CD4-positive, alpha-beta T cell treated with Interleukin-17A for 4 hours (primary cell): Measurements from ENCODE around the gene CFAP45.
A peak's percentile ranks its signal among the peaks of the same experiment; 100 is the strongest.
"Not testable (repeated sequence)": the region's sequence is repeated elsewhere in the genome, so short reads cannot be mapped to it uniquely, and the experiment has no call there.

ENCODE experiments used
- DNase-seq: peaks from one replicate; pipeline ENCODE4 v3.0.0-alpha.2; 2020; ENCODE audit warnings: mixed read lengths

The CFAP45 gene

DNA sequence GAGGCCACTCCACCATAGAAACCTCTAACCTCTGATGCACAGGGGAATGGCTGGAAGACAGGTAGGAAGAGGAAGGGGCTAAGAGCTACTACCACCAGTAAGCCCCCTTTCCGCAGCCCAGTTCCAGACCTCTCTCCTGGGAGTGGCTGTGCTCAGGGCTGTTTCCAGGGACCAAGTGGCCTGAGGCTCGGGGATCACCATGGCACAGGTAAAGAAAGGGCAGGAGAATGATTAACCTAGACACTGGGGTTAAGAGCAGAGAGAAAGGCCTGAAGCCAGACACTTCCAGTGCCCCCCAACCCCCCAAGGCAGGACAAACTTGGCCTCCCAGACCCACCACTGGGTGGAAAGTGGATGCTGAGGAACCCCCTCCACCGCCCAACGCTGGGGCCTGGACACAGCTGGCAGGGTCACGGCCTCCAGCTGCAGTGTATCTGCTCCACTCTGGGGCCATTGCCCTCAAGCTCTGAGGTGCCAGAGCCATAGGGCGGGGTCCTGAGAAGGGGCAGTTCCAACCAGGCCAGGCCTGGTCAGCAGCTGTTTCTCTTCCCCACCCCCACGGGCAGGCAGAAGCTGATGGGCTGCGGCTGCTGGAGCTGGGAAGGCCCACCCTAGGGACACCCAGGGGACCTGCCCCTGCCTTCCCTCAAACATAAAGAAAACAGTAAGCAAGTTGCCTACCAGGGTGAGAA lies 22.7 kb upstream of the CFAP45 start:
- DNase-seq = no peak

DNA sequence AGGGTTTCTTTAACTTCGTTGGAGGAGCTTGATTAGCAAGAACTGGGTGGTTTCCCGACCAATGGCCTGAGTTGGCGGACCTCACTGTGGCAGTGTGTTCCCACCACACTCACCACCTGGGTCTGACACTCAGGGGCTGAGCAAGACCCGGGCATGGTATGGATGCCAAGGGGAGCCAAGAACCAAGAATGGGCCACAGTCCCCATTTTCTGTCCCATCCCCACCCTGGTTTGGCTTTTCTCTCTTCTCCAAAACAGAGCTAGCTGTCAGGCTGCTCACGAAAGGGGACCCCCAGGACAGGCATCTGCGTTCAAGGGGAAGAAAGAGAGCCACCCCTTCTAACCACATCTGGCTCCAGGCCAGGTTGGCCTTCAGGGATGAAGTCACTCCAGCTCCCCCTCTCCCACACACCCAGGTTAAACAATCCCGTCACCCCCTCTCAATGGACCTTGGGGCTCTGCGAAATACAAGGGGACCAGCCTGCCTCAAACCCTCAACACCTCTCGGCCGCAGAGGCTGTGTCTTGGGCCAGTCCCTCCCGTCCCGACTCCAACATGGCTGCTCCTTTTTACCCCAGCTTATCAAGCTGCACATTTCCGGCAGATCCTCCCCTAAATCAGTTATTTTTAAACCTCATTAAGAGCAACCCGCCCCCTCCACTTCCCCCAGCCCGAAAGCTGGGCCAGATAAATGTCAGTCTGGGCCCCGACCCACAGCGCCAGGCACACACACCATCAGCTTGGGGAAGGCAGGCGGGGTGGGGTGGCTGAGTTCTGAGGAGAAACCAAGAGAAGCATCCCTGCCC lies 21.9 kb upstream of the CFAP45 start:
- peak; percentile 24 for DNase-seq

DNA sequence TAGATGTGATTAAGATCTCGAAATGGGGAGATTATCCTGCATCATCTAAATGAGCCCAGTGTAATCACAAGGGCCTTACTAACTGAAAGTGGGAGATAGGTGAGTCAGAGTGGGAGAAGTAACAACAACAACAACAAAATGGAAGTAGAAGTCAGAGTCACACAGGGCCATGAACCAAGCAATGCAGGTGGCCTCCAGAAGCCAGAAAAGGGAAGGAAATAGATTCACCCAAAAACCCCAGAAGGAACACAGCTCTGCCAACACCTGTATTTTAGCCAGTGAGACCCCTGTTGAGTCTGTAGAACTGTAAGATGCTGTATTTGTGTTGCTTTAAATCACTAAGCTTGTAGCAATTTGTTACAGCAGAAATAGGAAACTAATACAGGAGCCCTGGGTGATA lies 21.3 kb upstream of the CFAP45 start:
- peak; percentile 21 for DNase-seq

DNA sequence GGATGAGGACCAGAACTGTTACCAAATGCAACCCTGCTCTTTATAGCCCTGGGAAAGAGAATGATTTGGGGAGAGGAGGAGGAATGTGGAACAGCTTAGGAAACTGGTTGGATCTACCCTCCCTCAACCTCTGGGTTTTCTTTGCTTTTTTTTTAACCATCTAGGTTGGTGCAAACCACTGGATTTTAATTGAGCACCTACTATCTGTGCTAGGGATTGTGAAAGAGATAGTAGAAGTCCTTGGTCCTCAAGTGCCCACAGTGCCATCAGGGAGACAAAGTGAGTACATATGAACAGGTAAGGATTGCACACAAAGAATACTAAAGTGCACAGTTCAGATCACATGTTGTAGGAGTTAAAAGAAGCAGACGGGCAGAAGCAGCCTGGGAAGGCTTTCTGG lies 20.7 kb upstream of the CFAP45 start:
- no peak for DNase-seq

DNA sequence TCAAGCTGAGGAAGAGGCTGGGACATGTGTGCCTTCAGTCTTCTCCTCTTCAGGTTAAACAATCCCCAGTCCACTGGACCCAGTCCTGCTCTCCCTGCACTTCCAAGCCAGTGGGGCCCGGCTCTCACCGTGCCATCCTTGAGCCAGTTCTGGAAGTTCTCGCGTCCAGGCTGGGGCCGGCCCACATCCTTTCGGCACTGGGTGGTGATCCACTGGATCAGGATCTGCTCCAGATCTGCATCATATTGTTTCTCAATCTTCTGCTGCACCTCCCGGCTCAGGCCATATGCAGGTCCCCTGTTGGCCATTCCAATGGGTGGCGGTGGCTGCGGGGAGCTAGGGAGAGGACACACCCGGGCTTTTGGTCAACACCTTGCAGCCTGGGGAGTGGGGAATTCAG lies 20.2 kb upstream of the CFAP45 start:
- DNase-seq = no peak

DNA sequence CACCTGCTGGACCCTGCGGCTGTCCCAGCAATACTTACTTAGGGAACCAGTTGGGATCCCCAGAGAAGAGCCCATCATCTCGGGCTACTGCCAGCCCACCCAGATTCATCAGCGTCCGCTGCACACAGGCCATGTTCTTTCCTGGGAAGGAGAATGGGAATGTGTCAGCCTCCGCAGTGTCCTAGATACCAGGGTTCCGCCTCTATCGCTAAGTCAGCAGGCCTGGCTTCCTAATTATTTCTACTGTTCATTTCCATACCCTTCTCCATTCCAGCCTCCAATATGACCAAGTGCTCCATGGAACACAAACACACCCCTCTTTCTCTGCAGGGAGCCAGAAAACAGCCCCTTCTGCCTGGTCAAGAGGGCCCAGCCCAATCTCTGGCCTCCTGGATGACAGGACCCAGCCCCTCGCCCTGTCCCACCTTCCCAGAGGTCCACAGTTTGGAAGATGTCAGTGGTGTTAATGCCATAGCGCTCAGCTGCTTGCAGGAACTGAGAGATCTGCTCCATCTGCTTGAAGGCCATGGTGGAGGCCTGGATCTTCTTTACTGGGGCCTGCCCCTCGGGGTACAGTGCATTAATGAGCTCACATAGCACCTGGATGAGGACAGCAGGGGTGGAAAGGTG lies 19.4 kb upstream of the CFAP45 start:
- DNase-seq = no peak

DNA sequence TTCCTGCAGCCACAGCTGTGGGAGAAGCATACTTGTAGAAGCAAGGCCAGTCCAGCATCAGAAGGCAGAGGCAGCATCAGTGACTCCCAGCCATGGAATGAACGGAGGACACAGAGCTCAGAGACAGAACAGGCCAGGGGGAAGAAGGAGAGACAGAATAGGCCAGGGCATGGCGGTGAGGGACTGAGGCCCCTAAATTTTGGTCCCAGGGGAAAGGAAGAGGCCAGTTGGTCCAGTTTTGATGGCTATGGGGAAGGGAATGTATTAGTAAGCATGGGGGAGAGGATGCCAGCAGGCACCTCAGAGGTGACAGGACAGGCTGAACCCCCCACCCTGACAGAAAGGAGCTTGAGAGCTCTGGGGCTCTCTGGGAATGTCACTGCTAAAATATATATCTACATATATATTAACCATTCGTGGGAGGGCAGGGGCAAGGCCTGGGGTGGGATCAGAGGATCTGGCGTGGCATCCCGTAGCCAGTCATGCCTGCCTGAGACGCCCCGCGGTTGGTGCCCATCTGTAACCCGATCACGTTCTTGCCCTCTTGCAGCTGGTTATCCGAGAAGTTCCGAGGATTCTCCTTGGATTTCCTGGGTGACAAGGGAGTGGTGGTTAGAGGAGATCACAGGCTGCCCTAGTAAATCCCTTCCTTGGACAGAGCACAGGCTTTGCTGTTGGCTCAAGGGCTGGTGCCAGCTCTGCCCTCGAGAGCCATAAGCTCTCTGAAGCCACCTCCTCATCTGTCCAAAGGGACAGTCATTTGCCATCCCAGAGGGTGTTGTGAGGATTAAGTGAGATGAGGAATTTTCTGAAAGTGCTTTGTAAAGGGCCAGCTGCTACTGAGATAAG lies 18.6 kb upstream of the CFAP45 start:
- DNase-seq = no peak

DNA sequence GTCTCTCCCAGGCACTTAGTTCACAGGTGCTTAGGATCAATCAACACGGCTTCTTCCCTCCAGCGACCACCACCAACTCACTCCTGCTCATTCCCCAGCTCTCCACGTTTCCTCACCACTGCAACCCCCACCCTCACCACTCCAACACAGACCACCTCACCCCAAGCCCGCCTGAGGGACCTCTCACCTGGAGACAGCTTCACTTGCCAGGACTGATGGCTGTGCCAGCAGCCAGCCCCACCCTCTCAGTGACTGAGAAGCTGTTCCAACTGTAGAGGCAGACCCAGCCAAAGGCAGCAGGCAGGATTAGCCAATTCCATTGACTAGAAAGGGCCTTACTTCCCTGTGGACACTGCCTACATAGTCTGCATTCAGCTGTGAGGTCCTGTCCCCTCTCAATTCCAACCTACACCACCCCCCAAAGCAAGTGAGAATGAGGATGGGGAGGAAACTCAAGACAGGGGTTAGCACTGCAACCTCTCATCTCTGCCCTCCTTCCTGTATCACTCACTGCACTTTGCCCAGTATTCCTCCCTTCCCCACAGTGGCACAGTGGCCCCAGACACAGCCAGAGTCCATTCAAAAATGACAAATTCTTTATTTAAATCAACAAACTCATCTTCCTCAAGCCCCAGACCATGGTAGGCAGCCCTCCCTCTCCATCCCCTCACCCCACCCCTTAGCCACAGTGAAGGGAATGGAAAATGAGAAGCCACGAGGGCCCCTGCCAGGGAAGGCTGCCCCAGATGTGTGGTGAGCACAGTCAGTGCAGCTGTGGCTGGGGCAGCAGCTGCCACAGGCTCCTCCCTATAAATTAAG lies 17.8 kb upstream of the CFAP45 start:
- no peak for DNase-seq

DNA sequence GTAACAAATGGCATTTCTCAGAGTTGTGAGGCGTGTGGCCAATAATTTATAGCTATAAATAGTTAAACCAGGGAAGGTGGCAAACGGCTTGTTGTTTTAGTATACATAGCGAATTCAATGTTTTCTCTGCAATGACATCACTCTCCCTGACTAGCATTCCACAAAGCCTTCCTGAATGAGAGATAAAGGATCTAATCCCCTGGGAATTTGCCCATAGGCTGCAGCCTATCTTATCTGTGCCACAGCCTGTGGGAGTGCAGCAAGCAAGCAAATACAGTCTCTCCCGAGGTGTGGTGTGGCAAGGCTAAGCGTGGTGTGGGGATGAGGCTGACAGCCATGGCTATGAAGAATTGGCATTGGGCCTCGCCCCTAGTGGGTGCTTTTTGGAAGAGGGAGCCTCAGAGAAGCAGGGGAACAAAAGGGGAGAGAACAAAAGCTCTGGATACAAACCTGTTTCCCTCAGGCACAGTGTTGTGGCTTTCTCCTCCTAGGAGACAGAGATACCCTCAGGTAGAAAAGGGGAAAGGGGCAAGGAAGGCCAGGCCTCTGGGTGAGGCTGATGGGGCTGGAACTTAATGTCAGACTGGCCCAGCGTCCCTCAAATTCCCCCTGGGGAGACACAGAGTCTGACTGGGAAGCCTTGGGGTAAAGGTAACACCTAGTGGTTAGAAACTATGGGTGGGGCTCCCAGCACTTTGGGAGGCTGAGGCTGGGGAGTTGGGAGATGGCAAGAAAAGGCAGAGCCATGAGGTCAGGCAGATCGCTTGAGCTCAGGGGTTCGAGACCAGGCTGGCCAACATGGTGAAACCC lies 16.5 kb upstream of the CFAP45 start:
- no peak for DNase-seq

DNA sequence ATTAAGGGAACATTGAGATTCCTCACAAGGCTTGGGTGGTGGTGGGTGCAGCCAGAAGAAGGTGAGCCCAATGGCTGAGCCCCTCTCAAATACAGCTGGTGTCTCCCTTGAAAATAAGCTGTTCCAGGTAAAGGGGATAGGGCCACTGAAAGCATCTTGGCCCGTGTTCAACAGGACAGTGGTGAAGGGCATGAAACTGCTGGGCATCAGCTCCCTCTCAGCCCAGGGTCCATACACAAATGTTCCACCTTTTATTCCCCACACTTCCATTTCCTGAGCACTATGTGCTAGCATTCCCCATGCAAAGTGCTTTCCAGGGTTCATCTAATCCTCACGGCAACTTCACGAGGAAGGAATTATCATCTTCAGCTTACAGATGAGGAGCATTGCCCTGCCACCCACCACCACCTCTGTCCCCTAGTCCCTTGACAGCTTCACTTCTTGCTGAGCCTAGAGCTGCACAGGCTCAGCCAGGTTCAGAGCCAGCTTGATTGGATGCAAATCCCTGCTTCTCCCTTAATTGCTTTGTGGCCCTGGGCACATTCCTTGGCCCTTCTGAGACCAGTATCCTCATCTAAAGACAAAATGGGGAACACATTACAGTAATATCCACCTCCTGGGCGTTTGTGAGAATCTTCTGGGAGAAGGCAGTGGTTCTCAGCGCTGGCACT lies 15.7 kb upstream of the CFAP45 start:
- no peak for DNase-seq

DNA sequence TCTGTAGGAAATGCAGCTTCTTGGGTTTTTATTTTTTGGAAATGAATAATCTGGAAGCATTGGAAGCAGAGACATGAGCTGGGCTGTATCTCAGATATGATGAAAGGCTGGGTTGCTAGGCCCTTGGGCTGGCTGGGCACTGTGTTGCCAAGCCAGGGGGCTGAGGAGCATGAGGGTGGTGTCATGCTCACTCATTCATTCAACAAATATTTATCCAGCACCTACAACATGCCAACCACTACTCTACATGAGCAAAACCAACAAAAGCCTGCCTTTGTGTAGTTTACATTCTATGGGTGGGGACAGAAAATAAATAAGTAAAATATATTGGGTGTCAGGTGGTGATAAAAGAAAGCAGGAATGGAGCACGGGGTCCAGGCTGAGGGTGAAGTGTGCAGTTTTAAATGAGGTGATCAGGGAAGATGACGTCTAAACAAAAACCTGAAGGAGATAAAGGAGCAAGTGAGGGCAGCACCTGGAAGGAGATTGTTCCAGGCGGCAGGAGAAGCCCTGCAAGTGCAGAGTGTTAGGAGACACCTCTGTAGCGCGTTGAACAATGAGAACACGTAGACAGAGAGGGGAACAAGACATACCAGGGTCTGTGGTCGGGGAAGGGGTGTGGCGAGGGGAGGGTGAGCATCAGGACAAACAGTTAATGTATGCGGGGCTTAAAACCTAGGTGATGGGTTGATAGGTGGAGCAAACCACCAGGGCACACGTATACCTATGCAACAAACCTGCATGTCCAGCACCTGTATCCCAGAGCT lies 14.5 kb upstream of the CFAP45 start:
- DNase-seq = no peak

DNA sequence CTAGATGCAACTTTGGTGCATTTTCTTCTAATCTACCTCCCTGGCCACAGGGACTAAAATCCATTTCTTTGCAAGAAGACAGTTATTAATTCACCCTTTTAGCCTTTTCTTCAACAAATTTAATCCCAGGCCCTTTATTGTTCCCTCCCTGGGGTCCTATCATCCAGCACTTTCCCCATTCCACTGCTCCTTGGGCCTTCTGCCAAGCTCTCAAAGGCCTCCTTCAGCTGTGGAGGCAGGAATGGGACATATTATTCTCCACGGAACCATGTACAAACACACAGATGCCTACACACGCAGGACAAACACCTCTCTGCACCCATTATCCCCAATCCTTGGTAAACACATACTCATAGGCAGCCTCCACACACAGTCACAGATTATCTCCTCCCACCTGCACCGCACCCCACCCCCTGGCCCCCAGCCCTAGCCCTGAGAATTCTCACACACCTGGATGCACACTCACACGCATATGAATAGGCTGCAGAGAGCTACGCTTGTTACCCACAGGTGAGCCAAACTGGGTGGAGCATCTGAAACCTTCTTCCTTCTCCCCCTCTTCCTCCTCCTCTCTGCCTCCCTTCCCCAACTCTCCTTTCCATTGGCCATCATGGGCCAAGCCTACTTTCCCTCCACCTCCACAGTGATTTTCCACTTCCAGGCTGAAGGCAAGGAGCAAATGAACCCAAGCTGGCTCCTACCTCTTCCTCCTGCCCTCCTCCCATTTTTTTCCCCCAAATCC lies 13.7 kb upstream of the CFAP45 start:
- no peak for DNase-seq

DNA sequence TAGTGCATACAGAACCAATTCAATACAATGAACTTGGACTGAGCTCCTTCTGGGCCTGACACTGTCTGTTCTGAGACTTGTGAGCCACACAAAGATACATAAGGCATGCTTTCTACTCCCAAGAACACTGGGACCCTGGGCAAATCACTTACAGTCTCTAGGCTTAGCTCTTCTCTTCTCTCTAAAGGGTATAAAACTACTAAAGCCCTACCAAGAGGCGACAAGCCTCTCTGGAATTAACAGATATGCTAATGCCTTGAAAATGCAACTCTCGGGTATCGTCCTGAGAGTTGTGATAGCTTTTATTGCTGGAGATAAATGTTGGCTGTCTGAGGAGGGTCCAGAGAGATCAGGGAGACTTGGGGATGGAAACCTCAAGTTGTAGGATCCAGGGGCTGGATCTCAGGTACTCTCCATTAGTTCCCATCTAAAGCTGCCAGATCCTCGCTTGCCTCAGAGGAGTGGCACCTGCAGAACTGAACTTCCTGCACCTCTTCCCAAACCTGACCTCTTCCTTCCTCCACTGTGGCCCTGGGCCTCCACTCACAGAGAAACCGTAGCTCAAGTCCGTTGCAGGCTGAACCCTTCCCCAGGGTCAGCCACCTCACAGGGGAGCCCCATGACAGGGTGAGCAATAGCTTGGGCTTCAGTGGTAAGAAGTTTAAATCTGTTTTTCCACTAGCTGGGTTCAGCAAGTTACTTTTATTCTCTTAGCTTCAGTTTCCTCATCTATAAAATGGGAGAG lies 11.5 kb upstream of the CFAP45 start:
- DNase-seq = peak; percentile 12

DNA sequence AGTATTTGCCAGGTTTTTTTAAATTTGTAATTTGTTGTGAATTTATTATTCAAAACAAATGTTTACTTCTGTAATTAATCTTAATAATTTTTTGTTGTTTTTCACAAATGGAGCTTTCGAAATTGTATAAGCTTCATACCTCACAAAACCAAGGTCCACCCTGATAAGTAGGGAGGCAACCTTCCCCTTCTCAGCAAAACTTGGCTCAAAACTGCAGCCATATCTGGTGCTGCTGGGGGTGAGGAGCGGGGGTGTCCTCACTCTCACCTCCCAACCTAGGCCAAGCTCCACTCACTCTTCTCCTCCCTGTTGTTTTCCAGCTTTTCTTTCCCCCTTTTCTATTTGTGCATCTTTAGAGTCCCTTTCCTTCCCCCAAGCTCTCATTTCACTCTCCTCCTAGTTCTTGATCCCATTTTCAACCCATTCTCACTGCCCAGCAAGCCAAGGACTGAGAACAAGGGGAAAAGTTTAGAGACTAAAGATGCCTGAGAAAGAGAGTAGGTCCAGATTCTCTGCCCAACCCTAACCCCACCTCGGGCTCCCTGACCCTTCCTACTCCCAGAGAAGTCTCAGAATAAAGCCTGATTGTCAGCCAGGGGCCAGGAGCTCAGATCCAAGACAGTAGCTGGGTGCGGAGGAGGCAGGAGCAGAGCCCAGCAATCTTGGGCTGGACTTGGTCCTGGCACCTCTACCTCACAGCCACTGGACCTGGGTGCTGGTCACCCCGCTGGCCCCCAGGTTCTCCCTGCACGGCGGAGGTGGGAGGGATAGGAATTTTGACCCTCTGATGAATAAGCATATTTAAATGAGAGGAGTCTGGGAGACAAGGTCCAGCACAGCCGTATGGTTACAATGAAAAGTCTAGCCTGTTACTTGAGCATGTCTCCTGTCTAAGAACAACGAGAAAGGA lies 8.3 kb upstream of the CFAP45 start:
- no peak for DNase-seq

DNA sequence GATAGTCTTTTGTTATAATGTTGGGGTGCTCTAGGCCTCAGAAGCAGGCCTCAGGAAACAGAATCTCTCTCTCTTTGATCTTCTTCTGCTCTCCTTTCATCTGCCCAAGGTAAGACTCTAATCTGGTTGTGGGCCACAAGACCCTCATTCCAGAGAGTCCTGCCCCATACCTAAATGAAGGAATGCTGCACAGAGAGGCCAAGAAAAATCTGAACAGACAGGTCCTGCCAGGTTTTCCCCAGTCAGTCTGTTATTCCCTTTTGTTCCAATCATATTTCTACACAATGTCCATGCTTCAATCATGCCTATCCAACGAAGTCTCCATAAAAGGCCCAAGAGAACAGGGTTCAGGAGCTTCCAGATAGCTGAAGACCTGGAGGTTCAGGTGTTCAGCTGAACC lies 7.0 kb upstream of the CFAP45 start:
- no peak for DNase-seq

DNA sequence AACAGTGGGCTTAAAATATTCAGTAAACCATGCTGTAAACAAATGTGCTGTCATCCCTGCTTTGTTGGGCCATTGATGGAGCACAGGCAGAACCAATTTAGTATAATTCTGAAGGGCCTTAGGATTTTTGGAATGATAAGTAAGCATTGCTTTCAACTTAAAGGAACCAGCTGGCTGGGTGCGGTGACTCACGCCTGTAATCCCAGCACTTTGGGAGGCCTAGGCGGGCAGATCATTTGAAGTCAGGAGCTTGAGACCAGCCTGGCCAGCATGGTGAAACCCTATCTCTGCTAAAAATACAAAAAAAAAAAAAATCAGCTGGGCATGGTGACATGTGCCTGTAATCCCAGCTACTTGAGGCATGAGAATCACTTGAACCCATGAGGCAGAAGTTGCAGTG lies 4.1 kb upstream of the CFAP45 start:
- DNase-seq = not testable (repeated sequence)

DNA sequence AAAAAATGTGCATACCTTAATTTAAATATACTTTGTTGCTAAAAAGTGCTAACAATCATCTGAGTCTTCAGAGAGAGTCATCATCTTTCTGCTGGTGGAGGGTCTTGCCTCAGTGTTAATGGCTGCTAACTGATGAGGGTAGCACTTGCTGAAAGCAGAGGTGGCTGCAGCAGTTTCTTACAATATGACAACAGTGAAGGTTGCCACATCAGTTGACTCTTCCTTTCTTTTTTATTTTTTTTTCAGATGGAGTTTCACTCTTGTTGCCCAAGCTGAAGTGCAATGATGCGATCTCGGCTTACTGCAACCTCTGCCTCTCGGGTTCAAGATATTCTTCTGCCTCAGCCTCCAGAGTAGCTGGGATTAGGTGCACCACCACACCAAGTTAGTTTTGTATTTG lies 2.6 kb upstream of the CFAP45 start:
- no peak for DNase-seq
